GM12878 (cell line): ENCODE data around the gene IDH3B.

Experiments
- POLR2AphosphoS5 ChIP-seq: IDR thresholded peaks from 2 replicates; pipeline ENCODE4 v1.6.1; 2011; ENCODE audit warnings: mild to moderate bottlenecking, low read length, inconsistent platforms
- ZNF274 ChIP-seq: IDR thresholded peaks from one replicate; pipeline ENCODE4 v1.8.0; 2011; ENCODE audit not compliant: insufficient read length, insufficient read depth
- TF ChIP-seq, protein P1 (sequence below), 3 experiments: IDR thresholded peaks in 2 of 3; conservative IDR thresholded peaks in 1 of 3; 2 replicates each; pipeline ENCODE4 v1.5.1; 2011; ENCODE audit warnings: low read depth in 3 of 3, low read length in 3 of 3, mild to moderate bottlenecking in 3 of 3, control low read depth in 2 of 3, moderate library complexity in 2 of 3, inconsistent platforms in 1 of 3, mixed read lengths in 1 of 3; ENCODE audit not compliant: control insufficient read depth in 2 of 3, insufficient read depth in 1 of 3; ENCODE audit errors: extremely low read depth in 1 of 3

DNA sequence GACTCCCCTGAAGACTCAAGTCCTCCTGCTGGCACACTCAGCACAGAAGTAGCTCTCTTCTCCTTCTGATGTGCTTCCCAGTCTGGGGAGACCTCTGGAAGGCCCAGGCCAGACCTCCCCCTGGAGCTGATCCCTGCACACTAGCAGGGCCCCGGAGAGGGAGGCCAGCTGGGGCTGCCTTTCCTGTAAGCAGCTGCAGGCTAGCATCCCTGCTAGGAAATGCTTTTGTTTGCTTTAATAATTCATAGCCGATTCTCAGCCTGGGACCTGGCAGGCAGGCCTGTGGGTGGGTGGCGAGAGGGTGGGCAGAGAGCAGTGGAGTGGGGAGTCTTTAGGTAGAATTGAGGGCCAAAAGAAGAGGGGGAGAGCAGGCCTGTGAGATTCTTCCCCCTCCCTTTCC, 33.8 kb upstream of the IDH3B start:
- TF ChIP-seq ZNF274: no peak
- TF ChIP-seq, protein P1, sequence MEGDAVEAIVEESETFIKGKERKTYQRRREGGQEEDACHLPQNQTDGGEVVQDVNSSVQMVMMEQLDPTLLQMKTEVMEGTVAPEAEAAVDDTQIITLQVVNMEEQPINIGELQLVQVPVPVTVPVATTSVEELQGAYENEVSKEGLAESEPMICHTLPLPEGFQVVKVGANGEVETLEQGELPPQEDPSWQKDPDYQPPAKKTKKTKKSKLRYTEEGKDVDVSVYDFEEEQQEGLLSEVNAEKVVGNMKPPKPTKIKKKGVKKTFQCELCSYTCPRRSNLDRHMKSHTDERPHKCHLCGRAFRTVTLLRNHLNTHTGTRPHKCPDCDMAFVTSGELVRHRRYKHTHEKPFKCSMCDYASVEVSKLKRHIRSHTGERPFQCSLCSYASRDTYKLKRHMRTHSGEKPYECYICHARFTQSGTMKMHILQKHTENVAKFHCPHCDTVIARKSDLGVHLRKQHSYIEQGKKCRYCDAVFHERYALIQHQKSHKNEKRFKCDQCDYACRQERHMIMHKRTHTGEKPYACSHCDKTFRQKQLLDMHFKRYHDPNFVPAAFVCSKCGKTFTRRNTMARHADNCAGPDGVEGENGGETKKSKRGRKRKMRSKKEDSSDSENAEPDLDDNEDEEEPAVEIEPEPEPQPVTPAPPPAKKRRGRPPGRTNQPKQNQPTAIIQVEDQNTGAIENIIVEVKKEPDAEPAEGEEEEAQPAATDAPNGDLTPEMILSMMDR (IDR thresholded peaks at IDR 0.05 in 2 of 3, conservative IDR thresholded peaks at IDR 0.05 in 1 of 3; ENCODE audit: control insufficient read depth in 2 of 3, extremely low read depth in 1 of 3, insufficient read depth in 1 of 3, low read depth in 3 of 3, low read length in 3 of 3): no peak
- no peak for TF ChIP-seq POLR2AphosphoS5
